Ascending aorta (tissue), 2 donors: ENCODE results near the gene OR10R2. TPM values are rescaled to one million over a fixed set of nuclear protein-coding genes. Genes with fewer than 3 reads are reported as not detected.
A peak's percentile ranks its signal among the peaks of the same experiment; 100 is the strongest.

Source experiments
- DNase-seq, 2 donors: peaks; one replicate each; pipeline ENCODE4 v3.0.0-alpha.2; 2019; ENCODE audit warnings: low spot score in 2 of 2
- H3K27ac ChIP-seq, 2 donors: fragments of 200-600 bp; sonication (generic); one replicate each; pipeline ENCODE4 v1.5.1; 2016 to 2017; ENCODE audit warnings: mild to moderate bottlenecking in 1 of 2
- H3K27me3 ChIP-seq: fragments of 200-600 bp; sonication (generic); one replicate; pipeline ENCODE4 v1.5.1; 2017
- H3K36me3 ChIP-seq, 2 donors: fragments of 200-600 bp; sonication (generic); one replicate each; pipeline ENCODE4 v1.5.1; 2016
- H3K4me1 ChIP-seq, 2 donors: fragments of 200-600 bp; sonication (generic); one replicate each; pipeline ENCODE4 v1.5.1; 2016 to 2017; ENCODE audit warnings: mild to moderate bottlenecking in 1 of 2
- H3K4me3 ChIP-seq, 2 donors: fragments of 200-600 bp; sonication (generic); one replicate each; pipeline ENCODE4 v1.5.1; 2016 to 2017; ENCODE audit warnings: mild to moderate bottlenecking in 1 of 2
- H3K9me3 ChIP-seq, 2 donors: fragments of 200-600 bp; sonication (generic); one replicate each; pipeline ENCODE4 v1.5.1; 2016
- CTCF ChIP-seq, 3 experiments: fragments of 200-600 bp in 2 of 3; fragments of 450-650 bp in 1 of 3; sonication (generic) in 2 of 3; IDR thresholded peaks; one replicate each; pipeline ENCODE4 v1.5.1; 2016 to 2019; ENCODE audit warnings: antibody characterized with exemption in 3 of 3, mild to moderate bottlenecking in 1 of 3, moderate library complexity in 1 of 3
- intact Hi-C: fragments of 100-400 bp; cut with DNase I; formaldehyde crosslinking; loops from one replicate; pipeline ENCODE4 v1.15.1; 2023
- total RNA-seq: library from RNA; depleted of rRNA; stranded (reverse); fragments of >200 nt; gene quantifications from one replicate; pipeline ENCODE4 v1.1.0, GENCODE V29; 2016

OR10R2 gene
- total RNA-seq, 1 donor from 2014 or later, result not detected

DNA sequence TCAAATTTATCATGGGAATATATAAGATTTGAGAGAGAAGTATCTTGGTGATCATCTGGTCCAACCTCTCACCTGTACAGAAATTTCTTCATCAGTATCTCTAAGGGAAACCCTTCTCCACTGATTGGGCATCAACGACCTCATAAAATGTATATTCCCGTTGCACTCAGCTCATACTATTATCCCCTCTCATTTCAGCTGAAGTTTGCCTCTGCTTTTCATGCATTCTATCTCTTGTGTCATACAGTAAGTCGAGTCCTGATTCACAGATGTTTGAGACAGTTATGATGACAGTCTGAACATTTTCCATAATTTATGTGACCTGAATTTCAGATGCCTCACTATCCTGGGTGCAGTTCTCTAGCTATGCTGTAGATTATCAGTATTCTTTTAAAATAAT is 21.0 kb downstream of the OR10R2 start:
- H3K27ac ChIP-seq, result no peak overlapping the region

GRCh38 chr1:158494796-158495195 is 22.8 kb downstream of the OR10R2 start:
- no peak for TF ChIP-seq CTCF (IDR thresholded peaks at IDR 0.05)
- H3K27ac ChIP-seq, result no peak overlapping the region
- no peak for DNase-seq
- intact Hi-C loops, result no loop called here
- no peaks in the 10 kb centered on the region for H3K36me3 ChIP-seq
- H3K27me3 ChIP-seq, result no peaks in the 10 kb centered on the region
- no peaks in the 10 kb centered on the region for H3K4me1 ChIP-seq
- no peak overlapping the region for H3K4me3 ChIP-seq
- no peaks in the 10 kb centered on the region for H3K9me3 ChIP-seq

More for the DNA sequence above, 21.0 kb downstream of the OR10R2 start:
- intact Hi-C loops, result no loop called here
- TF ChIP-seq CTCF (IDR thresholded peaks at IDR 0.05), result no peak
- H3K4me3 ChIP-seq, result no peak overlapping the region
- no peak for DNase-seq
- no peaks in the 10 kb centered on the region for H3K4me1 ChIP-seq
- H3K9me3 ChIP-seq, result no peaks in the 10 kb centered on the region
- no peaks in the 10 kb centered on the region for H3K36me3 ChIP-seq
- H3K27me3 ChIP-seq, result no peaks in the 10 kb centered on the region

DNA sequence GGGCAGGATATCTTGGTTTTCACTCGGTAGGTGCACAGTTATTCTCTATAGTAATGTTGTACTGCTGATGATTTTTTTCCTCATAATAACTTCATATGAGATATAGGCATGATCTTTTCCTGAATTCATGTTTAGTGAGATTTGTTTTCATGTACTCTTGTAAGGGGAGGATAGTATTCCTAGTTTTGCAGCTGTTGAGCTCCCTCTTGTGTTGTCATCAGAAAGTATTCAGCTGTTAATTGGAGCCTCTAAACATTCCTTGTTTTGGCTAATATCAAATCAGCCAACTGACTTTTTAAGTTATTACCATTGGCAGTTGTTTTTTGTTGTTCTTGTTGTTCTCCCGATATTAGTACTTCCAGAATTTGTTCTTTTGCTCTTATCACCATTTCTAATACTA is 24.4 kb downstream of the OR10R2 start:
- Histone ChIP-seq H3K27me3 (no peaks in the 10 kb centered on the region), H3K4me1 (no peaks in the 10 kb centered on the region), H3K4me3 (no peak overlapping the region), H3K27ac (no peak overlapping the region), H3K36me3 (no peaks in the 10 kb centered on the region), H3K9me3 (no peaks in the 10 kb centered on the region)
- intact Hi-C loops, result no loop called here
- TF ChIP-seq CTCF (IDR thresholded peaks at IDR 0.05), result peak in 1 of 3 experiments; percentile 12
- DNase-seq, result no peak

DNA sequence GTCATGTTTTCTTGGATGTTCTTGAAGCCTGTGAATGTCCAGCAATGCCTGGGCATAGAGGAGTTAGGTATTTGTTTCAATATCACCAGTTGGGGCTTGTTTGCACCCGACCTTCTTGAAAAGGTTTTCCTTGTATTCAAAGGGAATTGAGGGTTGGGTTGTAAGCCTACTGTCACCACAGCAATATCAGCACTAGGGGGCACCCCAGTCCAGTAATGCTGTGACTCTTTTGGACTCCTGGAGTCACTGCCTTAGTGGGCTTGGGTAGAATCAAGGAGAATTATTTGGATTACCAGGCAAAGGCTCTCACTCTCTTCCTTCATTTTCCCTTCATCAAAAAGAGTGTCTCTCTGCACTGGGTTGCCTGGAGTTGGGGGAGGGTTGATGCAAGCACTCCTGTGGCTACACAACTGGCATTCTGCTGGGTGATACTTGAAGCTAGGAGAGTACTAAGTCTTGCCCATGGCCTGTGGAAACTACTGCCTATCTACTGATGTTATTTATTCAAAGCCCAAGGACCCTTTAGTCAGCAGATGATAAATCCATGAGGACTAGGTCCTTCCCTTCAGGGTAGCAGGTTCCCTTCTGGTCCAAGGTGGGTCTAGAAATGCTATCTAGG is 34.5 kb downstream of the OR10R2 start:
- intact Hi-C loops, result loop anchor here (5.0 kb wide), 1 partner anchor 491 kb away; no protein-coding TSS in a partner anchor
- no peaks in the 10 kb centered on the region for H3K27me3 ChIP-seq

GRCh38 chr1:158507511-158507910 is 35.5 kb downstream of the OR10R2 start:
- no peak for DNase-seq
- intact Hi-C loops, result loop anchor here (5.0 kb wide), 1 partner anchor 490 kb away; no protein-coding TSS in a partner anchor

More for the DNA sequence above, 34.5 kb downstream of the OR10R2 start:
- no peaks in the 10 kb centered on the region for H3K36me3 ChIP-seq
- H3K9me3 ChIP-seq, result peaks cover 0 to 3% of the 10 kb centered on the region in 2 donors
- no peak for DNase-seq
- TF ChIP-seq CTCF (IDR thresholded peaks at IDR 0.05), result peak in 2 of 3 experiments; percentile 7 to 16
- H3K4me3 ChIP-seq, result no peak overlapping the region
- peaks cover 0 to 3% of the 10 kb centered on the region in 2 donors for H3K4me1 ChIP-seq
- H3K27ac ChIP-seq, result no peak overlapping the region

More at GRCh38 chr1:158507511-158507910, 35.5 kb downstream of the OR10R2 start:
- TF ChIP-seq CTCF (IDR thresholded peaks at IDR 0.05), result no peak
- no peaks in the 10 kb centered on the region for H3K27me3 ChIP-seq
- peaks cover 0 to 3% of the 10 kb centered on the region in 2 donors for H3K4me1 ChIP-seq
- H3K4me3 ChIP-seq, result no peak overlapping the region
- no peaks in the 10 kb centered on the region for H3K36me3 ChIP-seq
- no peak overlapping the region for H3K27ac ChIP-seq
- H3K9me3 ChIP-seq, result no peaks in the 10 kb centered on the region
